Aorta (tissue), 5 donors: ENCODE data around the gene NKD1. TPM values are rescaled to one million over a fixed set of nuclear protein-coding genes. Genes with fewer than 3 reads are reported as not detected.

Source experiments
- ATAC-seq: fragments of 200-7000 bp; cut with Tn5 transposase; one replicate; pipeline ENCODE4 v1.9.1; 2022; ENCODE audit warnings: moderate library complexity; ENCODE audit not compliant: low FRiP score
- DNase-seq, 2 donors: peaks; one replicate each; pipeline ENCODE4 v3.0.0-alpha.2; 2020
- H3K27ac ChIP-seq, 2 donors: one replicate each; pipeline ENCODE4 v1.5.1; 2013; ENCODE audit warnings: low read length in 2 of 2, mild to moderate bottlenecking in 2 of 2, moderate library complexity in 2 of 2, control low read depth in 1 of 2, inconsistent platforms in 1 of 2, low read depth in 1 of 2
- H3K27me3 ChIP-seq, 2 donors: one replicate each; pipeline ENCODE4 v1.6.1; 2013; ENCODE audit warnings: control low read depth in 1 of 2, low read length in 1 of 2, mild to moderate bottlenecking in 1 of 2, moderate library complexity in 1 of 2; ENCODE audit not compliant: insufficient read depth in 2 of 2, control insufficient read depth in 1 of 2
- H3K36me3 ChIP-seq, 2 donors: one replicate each; pipeline ENCODE4 v1.6.1; 2013; ENCODE audit warnings: control low read depth in 1 of 2, low read length in 1 of 2, mild to moderate bottlenecking in 1 of 2; ENCODE audit not compliant: insufficient read depth in 2 of 2, control insufficient read depth in 1 of 2
- H3K4me1 ChIP-seq, 2 donors: one replicate each; pipeline ENCODE4 v1.6.1; 2013; ENCODE audit warnings: low read length in 2 of 2, control low read depth in 1 of 2, mild to moderate bottlenecking in 1 of 2, moderate library complexity in 1 of 2; ENCODE audit not compliant: insufficient read depth in 2 of 2, control insufficient read depth in 1 of 2
- H3K4me3 ChIP-seq, 2 donors: one replicate each; pipeline ENCODE4 v1.5.1; 2013; ENCODE audit warnings: low read length in 2 of 2, control low read depth in 1 of 2, mild to moderate bottlenecking in 1 of 2
- H3K9me3 ChIP-seq: one replicate; pipeline ENCODE4 v1.6.1; 2013; ENCODE audit warnings: mild to moderate bottlenecking, low read length; ENCODE audit not compliant: control insufficient read depth
- WGBS, 2 donors: extraction: QIAGEN DNeasy Blood & Tissue Kit; methylation state at CpG; one replicate each; pipeline ENCODE4 v1.1.7; 2013; 5-methylcytosine and 5-hydroxymethylcytosine counted together
- intact Hi-C, 2 donors: fragments of 100-400 bp; cut with DNase I; formaldehyde crosslinking; loops; one replicate each; pipeline versions ENCODE4 v1.14.2 to v1.15.0; 2022
- polyA plus RNA-seq, 2 donors: library from polyadenylated mRNA; stranded (reverse); fragments of 200-250 nt; gene quantifications; one replicate each; pipeline ENCODE4 v1.2.3, GENCODE V29; 2013
- total RNA-seq, 2 donors: library from RNA; stranded (reverse); fragmentation: NEBNext Ultra II Directional; extraction: Animal tissue kit (Norgen Biotek cat#: 25700); gene quantifications; one replicate each; pipeline ENCODE4 v1.2.1, GENCODE V29; 2021
- donor health status: healthy with polysubstance abuse.
- donor health status: Bipolar disorder and iron deficiency.
- donor health status: DM: no; HTN: no; CAD: no.
- donor health status: DM: no; HTN: no; CAD: no.
- donor health status: DM: yes; HTN: yes; CAD: no.

NKD1 gene
- total and polyA plus RNA-seq, 4 donors: 5.1 to 55.2 (median 21.0) TPM

DNA sequence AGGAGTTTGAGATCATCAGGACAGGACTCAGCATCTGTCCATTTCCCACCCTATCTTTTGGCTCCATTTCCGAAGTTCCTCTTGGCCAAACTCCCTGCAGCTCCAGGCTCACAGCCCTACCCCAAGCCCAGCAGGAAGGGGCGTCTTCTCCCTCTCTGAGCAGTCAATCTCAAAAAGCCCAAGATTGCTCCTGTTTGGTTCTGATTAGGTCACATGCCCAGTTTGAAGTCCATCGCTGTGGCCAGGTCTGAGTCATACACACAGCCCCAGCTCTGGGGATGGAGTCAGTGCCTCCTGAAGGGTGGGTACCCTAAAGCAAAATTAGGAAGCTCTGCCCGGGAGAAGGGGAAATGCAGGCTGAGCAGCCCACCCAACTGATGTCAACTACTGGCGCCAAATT is 109.0 kb downstream of the NKD1 start:
- Histone ChIP-seq H3K4me3 (no peak overlapping the region), H3K27ac (no peak overlapping the region), H3K4me1 (no peaks in the 10 kb centered on the region), H3K27me3 (no peaks in the 10 kb centered on the region), H3K9me3 (no peaks in the 10 kb centered on the region), H3K36me3 (no peaks in the 10 kb centered on the region)
- 34 to 44% methylated on average over 5 of the region's 5 CpGs for WGBS, 2 donors
- DNase-seq: no peak
- intact Hi-C loops: no loop called here
- peak; percentile 55 for ATAC-seq

DNA sequence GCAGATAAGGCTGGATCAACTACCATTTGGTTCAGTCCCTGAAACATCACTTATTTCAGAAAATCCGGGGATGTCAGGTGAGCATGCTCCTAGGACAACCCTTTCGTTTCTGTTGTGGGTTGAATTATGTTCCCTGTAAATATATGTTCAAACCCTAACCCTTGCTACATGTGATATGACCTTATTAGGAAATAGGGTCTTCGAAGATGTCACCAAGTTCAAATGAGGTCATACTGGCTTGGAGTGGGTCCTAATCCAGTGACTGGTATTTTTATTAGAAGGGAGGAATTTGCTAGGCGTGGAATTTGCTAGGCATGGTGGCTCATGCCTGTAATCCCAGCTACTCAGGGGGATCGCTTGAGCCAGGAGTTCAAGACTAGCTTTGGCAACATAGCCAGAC is 111.6 kb downstream of the NKD1 start:
- intact Hi-C loops: loop anchor here (5.0 to 10.0 kb wide), 5 partner anchors 288 to 635 kb away; partner anchors contain the start of genes TENT4B (in 2 of the 2) and CNEP1R1 (in 1 of the 2)

DNA sequence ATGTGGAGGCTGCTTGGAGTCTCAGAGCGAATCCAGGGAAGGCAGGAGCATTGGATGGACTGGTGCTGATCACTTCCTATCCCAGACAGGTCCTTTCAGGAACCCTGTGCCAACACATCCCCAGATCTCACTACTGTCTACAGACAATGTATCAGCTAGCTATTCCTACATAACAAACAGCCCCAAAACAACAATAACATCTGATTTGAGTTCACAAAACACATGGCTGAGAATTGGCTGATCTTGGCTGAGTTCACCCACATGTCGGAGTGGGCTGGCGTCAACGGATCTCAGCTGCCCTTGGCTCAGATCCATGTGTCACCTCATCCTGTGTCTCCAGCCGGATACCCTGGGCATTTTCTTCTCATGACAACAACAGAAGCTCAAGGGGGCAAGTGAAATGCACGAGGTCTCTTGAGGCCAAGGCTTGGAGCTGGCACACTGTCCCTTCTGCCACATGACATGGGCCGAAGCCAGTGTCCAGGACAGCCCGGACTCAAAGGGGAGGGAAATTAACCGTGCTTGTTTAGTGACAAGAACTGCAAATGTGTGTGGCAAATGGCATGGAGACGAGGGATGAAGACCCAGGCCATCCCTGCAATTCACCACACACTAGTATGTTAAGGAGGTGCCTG is 114.2 kb downstream of the NKD1 start:
- peak overlapping the region in 1 of 2 donors; percentile 12 for H3K27ac ChIP-seq
- DNase-seq (no peak), ATAC-seq (no peak)
- intact Hi-C loops: loop anchor here (5.0 to 10.0 kb wide), 5 partner anchors 290 to 638 kb away; partner anchors contain the start of genes TENT4B (in 2 of the 2) and CNEP1R1 (in 1 of the 2)
- WGBS, 2 donors: 31 to 43% methylated on average over 10 of the region's 10 CpGs
- no peaks in the 10 kb centered on the region for H3K4me1 ChIP-seq
- H3K4me3 ChIP-seq: no peak overlapping the region
- H3K27me3 ChIP-seq: no peaks in the 10 kb centered on the region
- H3K9me3 ChIP-seq: no peaks in the 10 kb centered on the region
- H3K36me3 ChIP-seq: no peaks in the 10 kb centered on the region

More for the DNA sequence above, 111.6 kb downstream of the NKD1 start:
- no peaks in the 10 kb centered on the region for H3K36me3 ChIP-seq
- DNase-seq: no peak
- H3K27me3 ChIP-seq: no peaks in the 10 kb centered on the region
- WGBS, 2 donors: 67 to 72% methylated on average over 5 of the region's 5 CpGs
- H3K27ac ChIP-seq: no peak overlapping the region
- ATAC-seq: no peak
- H3K4me3 ChIP-seq: no peak overlapping the region
- H3K4me1 ChIP-seq: no peaks in the 10 kb centered on the region
- H3K9me3 ChIP-seq: no peaks in the 10 kb centered on the region

DNA sequence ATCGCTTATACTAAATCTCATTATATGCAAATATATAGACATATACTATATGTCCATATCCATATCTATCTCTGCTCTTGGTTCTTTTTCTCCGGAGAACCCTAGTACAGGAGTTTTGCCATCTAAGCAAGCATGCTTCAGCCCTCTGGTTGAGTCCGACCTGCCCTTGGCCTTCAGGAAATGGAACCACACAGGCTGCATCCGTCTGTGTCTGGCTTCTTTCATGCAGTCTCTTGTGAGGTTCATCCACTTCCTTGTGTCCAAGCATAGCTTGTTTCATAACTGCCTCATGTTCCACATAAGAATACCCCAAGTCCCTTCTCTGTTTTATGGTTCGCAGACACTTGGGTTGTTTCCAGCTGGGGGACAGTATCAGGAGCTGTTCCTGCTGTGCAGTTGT is 116.1 kb downstream of the NKD1 start:
- 96 to 99% methylated on average over 5 of the region's 5 CpGs for WGBS, 2 donors
- no peak overlapping the region for H3K4me3 ChIP-seq
- no peak overlapping the region for H3K27ac ChIP-seq
- H3K4me1 ChIP-seq: no peaks in the 10 kb centered on the region
- no peaks in the 10 kb centered on the region for H3K9me3 ChIP-seq
- H3K36me3 ChIP-seq: no peaks in the 10 kb centered on the region
- ATAC-seq (no peak), DNase-seq (no peak)
- intact Hi-C loops: loop anchor here (2.0 to 10.0 kb wide), 6 partner anchors 291 to 639 kb away; partner anchors contain the start of genes TENT4B (in 2 of the 2) and CNEP1R1 (in 1 of the 2)
- H3K27me3 ChIP-seq: no peaks in the 10 kb centered on the region

DNA sequence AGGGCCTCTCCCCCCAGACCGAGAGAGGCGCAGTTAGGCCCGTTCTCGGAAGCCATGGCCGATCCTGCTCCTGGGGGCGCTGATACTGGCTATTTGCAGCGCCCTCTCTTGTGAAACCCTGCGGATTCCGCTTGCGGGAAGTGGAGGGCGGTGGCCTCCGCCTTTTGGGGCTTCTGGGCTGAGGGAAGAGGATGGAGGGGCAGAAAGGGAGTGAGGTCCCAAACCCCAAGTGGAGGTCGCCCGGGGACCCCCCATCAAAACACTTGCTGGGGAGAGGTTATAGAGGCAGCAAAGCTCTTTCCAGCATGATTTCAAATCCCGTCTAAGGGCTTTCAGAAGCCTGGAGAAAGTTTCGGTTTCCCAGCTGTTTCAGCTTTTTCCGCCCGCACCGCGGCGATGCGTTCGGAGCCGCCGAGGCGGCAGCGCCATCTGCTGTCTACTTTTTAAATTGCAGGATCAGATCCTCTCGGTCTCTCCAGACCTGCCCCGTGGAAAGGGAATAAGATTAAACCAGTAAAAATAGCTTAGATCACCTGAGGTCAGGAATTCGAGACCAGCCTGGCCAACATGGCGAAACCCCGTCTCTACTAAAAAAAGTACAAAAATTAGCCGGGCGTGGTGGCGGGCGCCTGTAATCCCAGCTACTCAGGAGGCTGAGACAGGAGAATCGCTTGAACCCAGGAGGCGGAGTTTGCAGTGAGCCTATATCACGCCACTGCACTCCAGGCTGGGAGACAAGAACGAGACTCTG is 117.1 kb downstream of the NKD1 start:
- H3K36me3 ChIP-seq: no peaks in the 10 kb centered on the region
- no peak overlapping the region for H3K27ac ChIP-seq
- DNase-seq: peak; percentile 88 to 94
- no peaks in the 10 kb centered on the region for H3K27me3 ChIP-seq
- WGBS, 2 donors: 11 to 15% methylated on average over 38 to 40 of the region's 40 CpGs
- no peaks in the 10 kb centered on the region for H3K9me3 ChIP-seq
- intact Hi-C loops: loop anchor here (2.0 to 10.0 kb wide), 8 partner anchors 142 to 641 kb away; partner anchors contain the start of genes CNEP1R1 (in 2 of the 2) and TENT4B (in 2 of the 2)
- ATAC-seq: peak; percentile 89
- no peak overlapping the region for H3K4me3 ChIP-seq
- no peaks in the 10 kb centered on the region for H3K4me1 ChIP-seq

DNA sequence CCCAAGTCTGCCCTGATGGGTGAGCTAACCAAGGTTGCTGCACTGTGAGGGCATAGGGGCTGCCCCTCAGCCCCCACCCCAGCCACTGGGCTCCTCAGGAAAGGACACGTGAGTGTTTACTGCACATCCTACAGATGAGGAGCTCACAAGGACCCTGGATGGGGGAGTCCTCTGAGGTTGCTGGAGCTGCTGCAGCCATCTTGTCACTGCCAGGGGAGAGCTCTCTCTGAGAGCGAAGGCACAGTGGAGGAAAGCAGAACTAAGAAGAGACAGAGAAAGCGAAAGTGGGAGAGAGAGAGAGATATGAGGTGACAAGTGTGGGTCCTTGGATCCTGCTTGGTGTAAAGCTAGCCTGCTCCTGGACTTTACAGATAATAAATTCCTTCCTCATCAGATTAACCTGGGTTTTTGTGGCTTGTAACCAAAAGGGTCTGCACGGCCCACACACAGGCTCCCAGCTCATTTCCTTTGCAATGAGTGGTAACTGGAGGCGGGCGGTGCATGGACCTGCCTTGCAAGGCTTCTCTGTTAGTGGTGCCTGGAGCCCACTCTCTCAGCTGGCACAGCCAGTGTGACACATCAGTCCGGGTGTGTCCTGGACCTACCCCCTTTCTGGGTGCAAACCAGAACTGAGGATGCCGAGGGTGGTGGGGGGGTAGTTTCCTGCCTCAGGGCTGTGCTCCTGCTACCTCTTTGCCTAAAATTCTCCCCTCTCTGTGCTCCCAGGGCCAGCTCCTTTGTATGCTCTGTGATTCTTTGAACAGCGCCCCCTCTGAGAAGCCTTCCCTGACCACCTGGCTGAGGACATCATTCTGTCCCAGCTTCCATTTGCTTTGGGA is 118.7 kb downstream of the NKD1 start:
- H3K36me3 ChIP-seq: no peaks in the 10 kb centered on the region
- H3K27ac ChIP-seq: no peak overlapping the region
- DNase-seq: peak in 1 of 2 donors; percentile 71
- WGBS, 2 donors: 92 to 96% methylated on average over 9 of the region's 9 CpGs
- no peak overlapping the region for H3K4me3 ChIP-seq
- peaks cover 2% of the 10 kb centered on the region for H3K9me3 ChIP-seq
- no peaks in the 10 kb centered on the region for H3K27me3 ChIP-seq
- H3K4me1 ChIP-seq: no peaks in the 10 kb centered on the region
- peak; percentile 9 for ATAC-seq
- intact Hi-C loops: loop anchor here (5.0 to 10.0 kb wide), 7 partner anchors 140 to 642 kb away; partner anchors contain the start of genes CNEP1R1 (in 2 of the 2) and TENT4B (in 2 of the 2)

DNA sequence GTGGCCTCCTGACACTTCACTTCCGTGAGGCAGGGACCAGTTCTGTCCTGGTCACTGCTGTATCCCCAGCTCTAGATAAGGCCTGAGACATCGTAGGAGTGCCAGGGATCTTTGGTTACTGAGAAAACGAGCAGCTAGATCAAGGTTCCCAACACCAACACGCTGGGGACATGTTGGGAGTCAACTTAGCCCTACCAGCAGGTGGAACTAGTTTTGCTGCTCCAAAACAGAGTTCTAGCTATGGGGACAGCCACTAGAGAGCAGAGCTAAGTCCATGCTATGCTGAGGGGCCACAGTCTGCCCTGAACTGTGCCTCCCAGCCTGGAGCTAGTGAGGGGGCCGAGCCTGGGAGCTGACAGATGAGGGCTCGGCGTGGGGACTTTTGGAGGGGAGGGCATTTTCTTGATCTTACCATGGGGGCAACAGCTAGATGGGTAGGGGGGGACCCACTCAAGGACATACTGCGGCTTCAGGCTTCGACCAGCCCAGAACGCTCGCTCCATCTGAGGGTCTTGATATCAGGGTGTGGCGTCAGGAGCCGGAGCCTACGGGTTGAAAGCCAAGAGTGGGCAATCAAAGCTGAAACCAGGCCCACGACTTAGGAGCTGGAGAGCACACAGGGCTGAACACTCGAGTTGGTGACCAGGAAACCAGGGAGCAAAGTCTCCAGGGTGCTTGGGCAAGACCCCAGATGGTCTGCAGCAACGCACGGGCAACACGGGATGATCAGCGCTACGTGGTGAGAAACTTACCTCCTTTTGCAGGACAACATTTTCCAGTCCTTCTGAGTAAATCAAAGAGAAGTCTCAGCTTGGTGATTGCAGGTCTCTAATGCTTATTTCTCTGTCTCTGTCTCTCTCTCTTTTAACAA is 119.5 kb downstream of the NKD1 start:
- Histone ChIP-seq H3K9me3 (peaks cover 3% of the 10 kb centered on the region), H3K4me1 (no peaks in the 10 kb centered on the region), H3K27ac (no peak overlapping the region), H3K36me3 (no peaks in the 10 kb centered on the region), H3K27me3 (no peaks in the 10 kb centered on the region), H3K4me3 (no peak overlapping the region)
- no peak for ATAC-seq
- peak in 1 of 2 donors; percentile 62 for DNase-seq
- intact Hi-C loops: loop anchor here (5.0 to 10.0 kb wide), 7 partner anchors 140 to 643 kb away; partner anchors contain the start of genes CNEP1R1 (in 2 of the 2) and TENT4B (in 2 of the 2)
- 93% methylated on average over 21 of the region's 21 CpGs for WGBS, 2 donors
